Measurements from ENCODE around the gene GALNTL6. TPM values are rescaled to one million over a fixed set of nuclear protein-coding genes. Genes with fewer than 3 reads are reported as not detected.

GALNTL6 gene
- total and polyA plus RNA-seq, 9 of the 15 experiments (the other 6 are each of a cell fraction or from before 2014, with no cell fraction given): 0.18 to 0.50 (median 0.29) TPM

DNA sequence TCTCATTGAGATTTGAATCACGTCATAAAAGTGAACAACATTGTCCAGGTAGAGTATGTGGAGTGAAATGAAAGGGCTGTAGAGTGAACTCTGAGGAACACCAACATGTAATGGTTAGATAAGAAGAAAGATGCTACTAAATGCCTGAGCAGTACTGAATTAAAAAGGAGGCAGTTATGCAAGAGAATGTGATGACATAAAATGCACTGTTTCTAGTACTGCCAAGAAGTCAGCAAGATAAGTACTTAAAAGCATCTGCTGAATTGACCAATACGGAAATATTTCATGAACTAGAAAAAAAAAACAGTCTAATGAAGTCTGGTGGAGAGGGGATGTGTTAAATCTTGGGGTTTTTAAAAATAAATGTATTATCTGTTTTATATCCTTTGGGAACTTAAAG lies 771.6 kb downstream of the GALNTL6 start:
- no TSS peak for BruUV-seq (replicated peaks)
- 0% methylated on average over 2 of the region's 2 CpGs for WGBS (ENCODE audit: insufficient coverage, low coverage, missing lambda C conversion rate)
- no peaks in the 10 kb centered on the region for H3K36me3 ChIP-seq (ENCODE audit: control insufficient read depth, insufficient read depth, low read length)
- H3K9me3 ChIP-seq (replicated peaks; ENCODE audit: control insufficient read depth, insufficient read depth, low read depth, low read length): no peaks in the 10 kb centered on the region
- H3K4me1 ChIP-seq (replicated peaks in 1 of 2; ENCODE audit: control insufficient read depth in 2 of 2, insufficient read depth in 2 of 2, low read length in 2 of 2): no peaks in the 10 kb centered on the region
- TF ChIP-seq HNRNPLL (IDR thresholded peaks at IDR 0.05; ENCODE audit: low read depth, low read length, poor library complexity, severe bottlenecking) (no peak), IFI16 (CRISPR knock-in tag; IDR thresholded peaks at IDR 0.05) (no peak), THRAP3 (IDR thresholded peaks at IDR 0.05; ENCODE audit: borderline replicate concordance) (no peak), ZSCAN32 (CRISPR knock-in tag; IDR thresholded peaks at IDR 0.05) (no peak), ZNF253 (CRISPR knock-in tag; conservative IDR thresholded peaks at IDR 0.05) (no peak), HMG20B (CRISPR knock-in tag; IDR thresholded peaks at IDR 0.05) (no peak), SIRT6 (IDR thresholded peaks at IDR 0.05; ENCODE audit: low read depth, low read length) (no peak), TAF15 (IDR thresholded peaks at IDR 0.05; ENCODE audit: low read depth, low read length) (no peak), ZNF717 (CRISPR knock-in tag; IDR thresholded peaks at IDR 0.05) (no peak), TCF3 (CRISPR knock-in tag; IDR thresholded peaks at IDR 0.05) (no peak), BCL6 (CRISPR knock-in tag; IDR thresholded peaks at IDR 0.05) (no peak), HCFC1 (IDR thresholded peaks at IDR 0.05; ENCODE audit: low read depth, low read length) (no peak), MXI1 (IDR thresholded peaks at IDR 0.05; ENCODE audit: low read depth, low read length) (no peak), NFIC (IDR thresholded peaks at IDR 0.05) (no peak)
- TF ChIP-seq, protein P1, sequence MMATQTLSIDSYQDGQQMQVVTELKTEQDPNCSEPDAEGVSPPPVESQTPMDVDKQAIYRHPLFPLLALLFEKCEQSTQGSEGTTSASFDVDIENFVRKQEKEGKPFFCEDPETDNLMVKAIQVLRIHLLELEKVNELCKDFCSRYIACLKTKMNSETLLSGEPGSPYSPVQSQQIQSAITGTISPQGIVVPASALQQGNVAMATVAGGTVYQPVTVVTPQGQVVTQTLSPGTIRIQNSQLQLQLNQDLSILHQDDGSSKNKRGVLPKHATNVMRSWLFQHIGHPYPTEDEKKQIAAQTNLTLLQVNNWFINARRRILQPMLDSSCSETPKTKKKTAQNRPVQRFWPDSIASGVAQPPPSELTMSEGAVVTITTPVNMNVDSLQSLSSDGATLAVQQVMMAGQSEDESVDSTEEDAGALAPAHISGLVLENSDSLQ (IDR thresholded peaks at IDR 0.05): no peak
- TF ChIP-seq, protein P2, sequence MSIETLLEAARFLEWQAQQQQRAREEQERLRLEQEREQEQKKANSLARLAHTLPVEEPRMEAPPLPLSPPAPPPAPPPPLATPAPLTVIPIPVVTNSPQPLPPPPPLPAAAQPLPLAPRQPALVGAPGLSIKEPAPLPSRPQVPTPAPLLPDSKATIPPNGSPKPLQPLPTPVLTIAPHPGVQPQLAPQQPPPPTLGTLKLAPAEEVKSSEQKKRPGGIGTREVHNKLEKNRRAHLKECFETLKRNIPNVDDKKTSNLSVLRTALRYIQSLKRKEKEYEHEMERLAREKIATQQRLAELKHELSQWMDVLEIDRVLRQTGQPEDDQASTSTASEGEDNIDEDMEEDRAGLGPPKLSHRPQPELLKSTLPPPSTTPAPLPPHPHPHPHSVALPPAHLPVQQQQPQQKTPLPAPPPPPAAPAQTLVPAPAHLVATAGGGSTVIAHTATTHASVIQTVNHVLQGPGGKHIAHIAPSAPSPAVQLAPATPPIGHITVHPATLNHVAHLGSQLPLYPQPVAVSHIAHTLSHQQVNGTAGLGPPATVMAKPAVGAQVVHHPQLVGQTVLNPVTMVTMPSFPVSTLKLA (conservative IDR thresholded peaks at IDR 0.05): no peak
- TF ChIP-seq, protein P3, sequence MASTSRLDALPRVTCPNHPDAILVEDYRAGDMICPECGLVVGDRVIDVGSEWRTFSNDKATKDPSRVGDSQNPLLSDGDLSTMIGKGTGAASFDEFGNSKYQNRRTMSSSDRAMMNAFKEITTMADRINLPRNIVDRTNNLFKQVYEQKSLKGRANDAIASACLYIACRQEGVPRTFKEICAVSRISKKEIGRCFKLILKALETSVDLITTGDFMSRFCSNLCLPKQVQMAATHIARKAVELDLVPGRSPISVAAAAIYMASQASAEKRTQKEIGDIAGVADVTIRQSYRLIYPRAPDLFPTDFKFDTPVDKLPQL (IDR thresholded peaks at IDR 0.05; ENCODE audit: extremely low read depth, insufficient read length): no peak
- TF ChIP-seq, protein P4, sequence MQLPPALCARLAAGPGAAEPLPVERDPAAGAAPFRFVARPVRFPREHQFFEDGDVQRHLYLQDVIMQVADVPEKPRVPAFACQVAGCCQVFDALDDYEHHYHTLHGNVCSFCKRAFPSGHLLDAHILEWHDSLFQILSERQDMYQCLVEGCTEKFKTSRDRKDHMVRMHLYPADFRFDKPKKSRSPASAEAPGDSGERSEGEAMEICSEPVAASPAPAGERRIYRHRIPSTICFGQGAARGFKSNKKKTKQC (CRISPR knock-in tag; IDR thresholded peaks at IDR 0.05): no peak
- H3K27me3 ChIP-seq (ENCODE audit: control insufficient read depth in 2 of 2, insufficient read depth in 2 of 2, low read length in 2 of 2): no peaks in the 10 kb centered on the region
- no peaks in the 10 kb centered on the region for H4K20me1 ChIP-seq (replicated peaks; ENCODE audit: control insufficient read depth, insufficient read depth, low read length)
- intact Hi-C loops (cut with micrococcal nuclease) (no loop called here), in situ Hi-C loops (cut with MboI) (no loop called here)
- no peak overlapping the region for H3K27ac ChIP-seq (ENCODE audit: extremely low read depth, low read depth, low read length)
- no peak for DNase-seq (ENCODE audit: extremely low read depth in 1 of 4, low spot score in 3 of 4)
- no peaks in the 10 kb centered on the region for H3K9me1 ChIP-seq (ENCODE audit: control insufficient read depth, insufficient read depth, low read length)
- H3K4me3 ChIP-seq: no peak overlapping the region
- ChIA-PET POLR2A (no interaction called here), CTCF (ENCODE audit: low intra/inter-chr PET ratio) (no interaction called here)
- H3K4me2 ChIP-seq (ENCODE audit: insufficient read depth, low read length): no peak overlapping the region
- no peaks in the 10 kb centered on the region for H3K79me2 ChIP-seq (ENCODE audit: control insufficient read depth, insufficient read depth, low read length)
- no peak for ATAC-seq
- H3K9ac ChIP-seq (ENCODE audit: insufficient read depth in 1 of 2, low read depth in 2 of 2, low read length in 2 of 2): no peak overlapping the region
- FAIRE-seq: no peak
- H2AFZ ChIP-seq (ENCODE audit: low read depth, low read length): no peak overlapping the region

Data from K562 (cell line).